HepG2 (cell line): ENCODE measurements around the gene DAPK1. TPM values are rescaled to one million over a fixed set of nuclear protein-coding genes. Genes with fewer than 3 reads are reported as not detected.

ENCODE experiments used
- ATAC-seq: fragments of 200-7000 bp; cut with Tn5 transposase; 3 replicates; pipeline ENCODE4 v1.9.1; 2020; ENCODE audit warnings: mild to moderate bottlenecking, moderate library complexity
- BruUV-seq: library from RNA; stranded (reverse); fragments of 400-500 nt; replicated peaks from 2 replicates; lab custom pipeline; 2021; lab: Mats Ljungman, UMichigan
- CTCF ChIA-PET: fragments of 300-600 bp; formaldehyde crosslinking; extraction: SDS; loops from one replicate; lab custom pipeline; 2021; ENCODE audit warnings: low total read pairs, inconsistent platforms, low intra/inter-chr PET ratio; lab: Yijun Ruan, JAX
- POLR2A ChIA-PET: fragments of 350-600 bp; sonication (Branson Sonifier 250); formaldehyde crosslinking; loops from one replicate; lab custom pipeline; 2020; ENCODE audit warnings: antibody characterized with exemption, inconsistent platforms; lab: Yijun Ruan, JAX
- DNase-seq: peaks from one replicate; pipeline ENCODE4 v3.0.0-alpha.2; 2015; ENCODE audit warnings: low spot score
- FAIRE-seq: peaks from 3 replicates; lab custom pipeline; 2011; peaks lifted over from hg19 to GRCh38; lab: Jason Lieb, UNC
- H2AFZ ChIP-seq: one replicate; pipeline ENCODE4 v1.6.1; 2011; ENCODE audit warnings: low read length, inconsistent platforms
- H3K27ac ChIP-seq: fragments of 300-600 bp; 3 replicates; pipeline ENCODE4 v1.8.0; 2011; ENCODE audit warnings: mixed run types, mild to moderate bottlenecking, mixed read lengths, low read length, inconsistent platforms; ENCODE audit not compliant: insufficient read depth; ENCODE audit errors: extremely low read length
- H3K27me3 ChIP-seq, 2 experiments: fragments of 200-600 bp in 1 of 2; 2 replicates in 1 of 2; 3 replicates in 1 of 2; pipeline versions ENCODE4 v1.6.0 to v1.8.0; 2011; ENCODE audit warnings: low read length in 2 of 2, mild to moderate bottlenecking in 2 of 2, moderate library complexity in 2 of 2, inconsistent platforms in 1 of 2; ENCODE audit not compliant: insufficient read depth in 2 of 2, control insufficient read depth in 1 of 2
- H3K36me3 ChIP-seq, 2 experiments: fragments of 200-600 bp in 1 of 2; replicated peaks in 1 of 2; 2 replicates in 1 of 2; 3 replicates in 1 of 2; pipeline versions ENCODE4 v1.5.1 to v1.8.0; 2011; ENCODE audit warnings: low read length in 2 of 2, inconsistent platforms in 1 of 2; ENCODE audit not compliant: insufficient read depth in 2 of 2, control insufficient read depth in 1 of 2
- H3K4me1 ChIP-seq: 2 replicates; pipeline ENCODE4 v1.5.1; 2012; ENCODE audit warnings: low read length, inconsistent platforms; ENCODE audit not compliant: insufficient read depth
- H3K4me2 ChIP-seq: 2 replicates; pipeline ENCODE4 v1.6.0; 2011; ENCODE audit warnings: low read depth, low read length, inconsistent platforms
- H3K4me3 ChIP-seq, 3 experiments: fragments of 200-600 bp in 1 of 3; sonication (generic), shearing (Covaris generic) in 1 of 3; replicated peaks in 1 of 3; 2 replicates each; pipeline ENCODE4 v1.5.1; 2011 to 2016; ENCODE audit warnings: low read length in 3 of 3, inconsistent platforms in 2 of 3, low read depth in 2 of 3, mild to moderate bottlenecking in 2 of 3, control low read depth in 1 of 3, mixed read lengths in 1 of 3; ENCODE audit not compliant: insufficient read depth in 1 of 3
- H3K79me2 ChIP-seq: one replicate; pipeline ENCODE4 v1.6.1; 2011; ENCODE audit warnings: low read length, inconsistent platforms; ENCODE audit not compliant: insufficient read depth
- H3K9ac ChIP-seq: 2 replicates; pipeline ENCODE4 v1.6.0; 2011; ENCODE audit warnings: mild to moderate bottlenecking, low read depth, low read length, inconsistent platforms; ENCODE audit not compliant: insufficient read depth
- H3K9me3 ChIP-seq: 2 replicates; pipeline ENCODE4 v1.5.1; 2012; ENCODE audit warnings: mild to moderate bottlenecking, low read length
- H4K20me1 ChIP-seq: 2 replicates; pipeline ENCODE4 v1.6.0; 2011; ENCODE audit warnings: inconsistent platforms, mild to moderate bottlenecking, low read length, moderate library complexity; ENCODE audit not compliant: insufficient read depth
- HNF4A ChIP-seq: sonication (generic); formaldehyde crosslinking; IDR thresholded peaks from 2 replicates; pipeline ENCODE4 v1.4.0; 2020; ENCODE audit warnings: missing genetic modification reagents
- PRDM4 ChIP-seq: sonication (generic); formaldehyde crosslinking; IDR thresholded peaks from 2 replicates; pipeline ENCODE4 v1.9.0; 2021; ENCODE audit warnings: missing genetic modification reagents, borderline replicate concordance
- RAD51 ChIP-seq: fragments of 450-650 bp; IDR thresholded peaks from 2 replicates; pipeline ENCODE4 v1.6.1; 2016; ENCODE audit warnings: borderline replicate concordance
- SOX6 ChIP-seq, 2 experiments: fragments of 450-650 bp in 1 of 2; sonication (generic) in 1 of 2; formaldehyde crosslinking in 1 of 2; IDR thresholded peaks; 2 replicates each; pipeline versions ENCODE4 v1.4.0 to v1.6.1; 2017 to 2020; ENCODE audit warnings: antibody characterized with exemption in 1 of 2, mild to moderate bottlenecking in 1 of 2, missing genetic modification reagents in 1 of 2
- TERF1 ChIP-seq: sonication (generic); formaldehyde crosslinking; IDR thresholded peaks from 2 replicates; pipeline ENCODE4 v1.8.0; 2022; ENCODE audit warnings: mild to moderate bottlenecking, missing genetic modification reagents, moderate library complexity
- ZNF710 ChIP-seq: sonication (generic); formaldehyde crosslinking; IDR thresholded peaks from 2 replicates; pipeline ENCODE4 v1.5.0; 2020; ENCODE audit warnings: mild to moderate bottlenecking, missing genetic modification reagents, borderline replicate concordance
- WGBS: methylation state at CpG from one replicate; pipeline ENCODE4 v1.1.6; 2017; ENCODE audit warnings: low lambda C conversion rate; 5-methylcytosine and 5-hydroxymethylcytosine counted together
- in situ Hi-C: cut with HindIII; loops from 2 replicates; pipeline ENCODE4 v1.10.0; 2017; ENCODE audit warnings: low pct_unique_long_range_greater_than_20kb; ENCODE audit not compliant: extremely low pct_ligation_motif_present
- intact Hi-C: fragments of 100-400 bp; cut with micrococcal nuclease; formaldehyde crosslinking; loops from one replicate; pipeline ENCODE4 v1.10.0; 2022; ENCODE audit not compliant: unreplicated experiment
- polyA plus RNA-seq, 8 experiments: library from polyadenylated mRNA; depleted of rRNA in 3 of 8; stranded (reverse) in 7 of 8; unstranded in 1 of 8; fragments of >200 nt; fragmentation: Illumina TruSeq in 4 of 8; extraction: Trizol in 4 of 8; gene quantifications; 2 replicates each; pipeline versions ENCODE4 v1.2.1 to v1.2.3, GENCODE V29; 2011 to 2016; ENCODE audit warnings: low read depth in 4 of 8, missing spikeins in 1 of 8, mixed read lengths in 1 of 8; ENCODE audit not compliant: insufficient read depth in 1 of 8
- total RNA-seq, 5 experiments: library from RNA; depleted of rRNA; stranded (reverse); fragments of >200 nt; fragmentation: Illumina TruSeq; extraction: Trizol; gene quantifications; 2 replicates each; pipeline ENCODE4 v1.2.3, GENCODE V29; 2016; ENCODE audit warnings: low read depth in 1 of 5

DAPK1 gene
- total and polyA plus RNA-seq, 2 of the 13 experiments (the other 11 are each of a cell fraction or from before 2014, with no cell fraction given): 35.7 to 35.9 TPM

GRCh38 chr9:87580941-87581438, 83.3 kb downstream of the DAPK1 start:
- no peak for TF ChIP-seq PRDM4 (CRISPR knock-in tag)
- TF ChIP-seq SOX6 (IDR thresholded peaks at IDR 0.05): no peak
- TF ChIP-seq SOX6 (CRISPR knock-in tag; IDR thresholded peaks at IDR 0.05): peak; percentile 12; the same call in 1 of the 2 replicates
- peak; percentile 11; the same call in 1 of the 2 replicates for TF ChIP-seq HNF4A (CRISPR knock-in tag)
- peak; percentile 61 for ATAC-seq
- peak; percentile 41 for DNase-seq
- ChIA-PET CTCF (no interaction called here), POLR2A (interaction anchor here (1.5 to 5.4 kb wide), 3 partner anchors 11 to 75 kb away, joined by 3 to 26 read pairs (median 10); no protein-coding TSS in a partner anchor)
- peak; percentile 65 for FAIRE-seq
- Histone ChIP-seq H3K27me3 (no peaks in the 10 kb centered on the region), H3K4me3 (no peak overlapping the region), H3K9ac (no peak overlapping the region), H3K79me2 (peaks cover 16% of the 10 kb centered on the region), H3K4me1 (peaks cover 71% of the 10 kb centered on the region), H2AFZ (no peak overlapping the region), H3K27ac (peak overlapping the region; percentile 33), H3K36me3 (no peaks in the 10 kb centered on the region), H3K9me3 (no peaks in the 10 kb centered on the region), H4K20me1 (no peaks in the 10 kb centered on the region), H3K4me2 (peak overlapping the region; percentile 30)
- 84% methylated on average over 10 of the region's 10 CpGs for WGBS
- intact Hi-C loops (no loop called here), in situ Hi-C loops (no loop called here)
- no TSS peak for BruUV-seq

- in situ Hi-C loops (no loop called here), intact Hi-C loops (no loop called here)
- Histone ChIP-seq H3K27ac (peak overlapping the region; percentile 24), H3K4me3 (no peak overlapping the region), H4K20me1 (no peaks in the 10 kb centered on the region), H3K36me3 (no peaks in the 10 kb centered on the region), H3K4me2 (no peak overlapping the region), H2AFZ (no peak overlapping the region), H3K79me2 (peaks cover 15% of the 10 kb centered on the region), H3K27me3 (no peaks in the 10 kb centered on the region), H3K9me3 (no peaks in the 10 kb centered on the region), H3K9ac (no peak overlapping the region), H3K4me1 (peaks cover 71% of the 10 kb centered on the region)
- WGBS: 89% methylated on average over 3 of the region's 3 CpGs
- FAIRE-seq (peak; percentile 18), ATAC-seq (no peak), DNase-seq (no peak)
- ChIA-PET POLR2A (interaction anchor here (0.9 to 5.4 kb wide), 4 partner anchors 11 to 84 kb away, joined by 3 to 26 read pairs (median 6); partner anchors contain the start of gene DAPK1), CTCF (no interaction called here)
- BruUV-seq: no TSS peak
- peak; percentile 30; the same call in 1 of the 2 replicates for TF ChIP-seq RAD51
- TF ChIP-seq ZNF710 (CRISPR knock-in tag): no peak
- no peak for TF ChIP-seq TERF1 (CRISPR knock-in tag)
Measured at GRCh38 chr9:87581513-87581912, 83.8 kb downstream of the DAPK1 start.
